GM21576 (cell line): Measurements from ENCODE around the gene RPH3AL.

Experiments used
- ATAC-seq: cut with Tn5 transposase; IDR thresholded peaks from one replicate; pipeline ENCODE4 v1.9.1; 2021; ENCODE audit warnings: mild to moderate bottlenecking, moderate library complexity; ENCODE audit not compliant: unreplicated experiment

The RPH3AL gene

GRCh38 chr17:353838-354234, 1.2 kb upstream of the RPH3AL start:
- no peak for ATAC-seq

DNA sequence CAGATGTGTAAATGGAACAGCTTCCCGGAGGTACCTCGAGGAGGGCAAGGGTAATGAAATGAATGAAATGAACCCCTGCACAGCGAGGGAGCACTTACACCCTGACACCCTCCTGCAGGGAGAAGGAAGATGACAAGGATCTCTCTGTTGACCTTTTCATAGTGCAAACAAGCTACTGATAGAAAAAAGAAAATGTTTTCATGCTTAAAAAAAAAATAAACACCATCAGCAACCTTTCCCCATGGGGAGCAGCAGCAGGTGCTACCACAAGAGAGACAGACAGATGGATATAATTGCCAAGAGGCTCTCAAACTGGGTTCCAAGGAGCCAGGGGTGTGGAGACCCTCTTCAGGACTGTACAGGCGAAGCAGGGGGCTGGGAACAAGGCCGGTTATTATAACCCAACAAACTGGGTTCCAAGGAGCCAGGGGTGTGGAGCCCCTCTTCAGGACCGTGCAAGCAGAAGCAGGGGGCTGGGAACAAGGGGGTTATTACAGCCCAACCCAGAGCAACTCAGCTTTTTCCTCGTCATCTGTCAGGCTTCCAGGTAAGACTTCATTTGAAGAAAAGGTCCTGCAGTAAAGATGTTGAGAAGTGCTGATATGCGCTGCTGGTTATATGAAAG, 718 bp upstream of the RPH3AL start:
- ATAC-seq = no peak

DNA sequence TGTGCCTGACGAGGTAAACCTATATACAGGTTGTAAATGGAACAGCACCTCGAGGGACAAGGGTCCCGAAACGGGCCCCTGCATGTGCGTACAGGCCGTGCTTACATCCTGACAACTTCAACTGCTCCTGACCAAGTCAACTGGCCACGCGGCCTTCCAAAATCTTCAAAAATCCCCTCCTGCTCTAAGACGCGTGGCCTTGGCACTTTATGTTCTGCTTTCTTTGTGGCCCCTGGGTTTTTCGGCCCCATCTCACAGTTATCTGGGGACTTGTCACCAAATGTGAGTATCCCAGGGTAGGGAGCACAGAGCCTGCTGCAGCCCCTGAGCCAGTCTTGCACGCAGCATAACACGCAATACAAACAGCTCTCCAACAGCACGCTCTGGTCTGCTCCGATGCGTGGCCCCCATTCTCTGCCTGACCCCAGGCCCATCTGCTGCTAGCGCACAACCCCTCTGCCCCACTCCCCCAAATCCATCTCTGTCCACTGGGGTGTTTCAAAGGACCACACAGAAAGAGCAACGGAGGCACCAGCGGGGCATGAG, 659 bp downstream of the RPH3AL start:
- no peak for ATAC-seq

DNA sequence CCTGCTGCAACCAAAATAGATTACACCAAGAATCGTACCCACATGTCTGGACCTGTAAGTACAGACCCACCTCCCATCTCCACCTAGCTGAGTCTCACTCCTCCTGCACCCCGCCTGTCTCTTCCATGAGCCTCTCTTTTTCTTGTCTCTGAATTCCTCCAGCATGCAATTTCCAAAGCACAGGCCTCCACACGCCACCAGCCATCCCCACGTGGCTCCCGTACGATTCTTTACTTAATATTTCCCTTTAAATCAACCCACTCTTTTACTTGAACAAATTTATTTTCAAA, 1.2 kb downstream of the RPH3AL start:
- ATAC-seq = no peak

DNA sequence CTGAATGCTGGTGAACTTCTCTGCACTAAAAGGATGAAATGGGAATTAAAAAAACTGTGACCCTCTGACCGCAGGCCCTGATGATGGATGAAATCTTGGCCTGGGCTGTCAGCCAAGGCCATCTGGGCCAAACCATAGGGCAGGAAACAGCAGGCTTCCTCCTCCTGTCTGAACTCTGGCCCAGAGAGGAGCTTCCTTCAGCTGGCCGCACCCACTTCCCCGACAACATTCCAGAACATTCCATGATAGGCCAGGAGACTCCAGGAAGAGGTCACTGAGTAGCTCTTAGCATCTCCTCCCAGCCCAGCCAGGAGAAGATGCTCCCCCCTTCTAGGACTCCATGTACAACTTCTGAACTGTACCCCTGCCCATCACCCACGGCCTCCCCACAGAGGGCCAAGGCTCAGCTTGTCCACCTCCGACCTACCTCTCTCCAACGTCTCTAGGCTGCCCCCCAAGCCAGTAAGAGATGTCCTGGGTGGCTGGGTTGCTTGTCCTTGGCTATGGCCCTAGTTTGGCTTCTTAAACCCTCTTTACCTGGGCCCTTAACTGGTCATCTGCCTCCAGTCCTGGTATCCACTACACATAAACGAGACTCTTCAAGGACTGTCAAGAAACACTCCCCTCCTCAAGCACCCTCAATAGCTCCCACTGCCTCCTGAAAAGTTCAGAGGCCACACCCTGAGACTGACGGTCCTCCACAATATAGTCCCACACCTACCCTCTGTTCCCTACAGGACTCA, 1.7 kb downstream of the RPH3AL start:
- no peak for ATAC-seq

DNA sequence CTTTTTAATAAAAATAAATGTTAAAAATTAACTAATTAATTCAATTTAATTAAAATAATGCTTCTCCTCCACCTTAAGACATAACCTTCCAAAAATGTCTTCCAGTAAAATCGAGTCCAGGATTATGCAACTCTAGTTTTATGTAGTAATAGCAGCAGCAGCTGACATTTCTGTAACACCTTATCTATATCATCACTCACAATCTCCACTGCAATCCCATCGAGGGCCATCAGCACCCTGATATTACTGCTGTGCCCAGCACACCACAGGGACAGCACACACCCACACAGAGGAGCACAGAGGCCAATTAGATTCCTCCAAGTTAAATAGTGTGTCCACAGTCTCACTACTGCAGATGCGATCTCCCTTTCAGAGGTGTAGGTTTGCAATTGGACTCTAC, 2.9 kb downstream of the RPH3AL start:
- ATAC-seq = no peak

DNA sequence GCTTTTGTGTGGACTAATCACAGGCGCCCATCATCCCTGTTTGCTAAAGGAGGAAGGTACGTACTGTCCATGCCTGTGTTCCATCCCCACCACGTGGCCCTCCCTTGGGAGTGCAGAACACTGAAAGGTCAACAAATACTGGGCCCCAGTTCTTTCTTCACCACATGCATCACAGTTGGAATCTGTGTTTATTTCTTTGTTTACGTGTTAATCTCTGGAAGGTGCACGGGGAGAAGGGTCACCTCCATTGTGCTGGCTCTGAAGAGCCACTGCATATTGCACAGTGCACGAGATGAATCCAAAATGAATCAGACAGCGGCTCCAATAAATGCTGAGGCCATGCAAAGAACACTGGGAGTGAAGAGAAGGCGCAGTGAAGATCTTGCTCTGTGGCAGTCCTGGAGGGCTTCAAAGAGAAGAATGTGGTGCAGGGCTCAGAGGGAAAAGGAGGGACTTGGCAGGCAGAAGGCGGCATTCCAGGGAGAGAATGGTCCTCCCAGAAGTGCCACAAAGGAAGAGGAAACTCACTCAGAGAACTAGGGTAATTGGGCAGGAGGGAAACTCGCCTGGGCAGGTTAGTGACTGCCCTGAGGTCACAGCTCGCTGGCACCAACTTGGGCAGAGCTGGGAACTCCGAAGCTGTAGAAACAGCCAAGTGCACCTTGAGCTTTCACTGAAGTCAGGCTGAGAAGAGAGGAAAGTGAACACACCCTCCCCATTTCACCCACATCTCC, 3.7 kb downstream of the RPH3AL start:
- ATAC-seq = no peak

DNA sequence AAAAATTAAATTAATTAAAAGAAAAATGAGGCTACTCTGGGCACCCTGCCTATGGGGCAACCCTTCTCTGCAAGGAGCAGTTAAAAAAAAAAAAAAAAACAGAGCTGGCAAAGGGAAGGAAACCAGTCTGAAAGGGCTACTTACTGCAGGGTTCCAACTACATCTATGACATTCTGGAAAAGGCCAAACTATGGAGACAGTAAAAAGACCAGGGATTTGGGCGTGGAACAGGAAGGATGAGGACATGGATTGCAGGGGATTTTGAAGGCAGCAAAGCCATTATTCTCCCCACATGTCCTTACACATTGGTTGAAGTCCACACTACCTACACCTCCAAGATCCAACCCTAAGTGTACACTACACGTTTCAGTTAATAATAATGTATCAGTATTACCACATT, 4.6 kb downstream of the RPH3AL start:
- no peak for ATAC-seq

DNA sequence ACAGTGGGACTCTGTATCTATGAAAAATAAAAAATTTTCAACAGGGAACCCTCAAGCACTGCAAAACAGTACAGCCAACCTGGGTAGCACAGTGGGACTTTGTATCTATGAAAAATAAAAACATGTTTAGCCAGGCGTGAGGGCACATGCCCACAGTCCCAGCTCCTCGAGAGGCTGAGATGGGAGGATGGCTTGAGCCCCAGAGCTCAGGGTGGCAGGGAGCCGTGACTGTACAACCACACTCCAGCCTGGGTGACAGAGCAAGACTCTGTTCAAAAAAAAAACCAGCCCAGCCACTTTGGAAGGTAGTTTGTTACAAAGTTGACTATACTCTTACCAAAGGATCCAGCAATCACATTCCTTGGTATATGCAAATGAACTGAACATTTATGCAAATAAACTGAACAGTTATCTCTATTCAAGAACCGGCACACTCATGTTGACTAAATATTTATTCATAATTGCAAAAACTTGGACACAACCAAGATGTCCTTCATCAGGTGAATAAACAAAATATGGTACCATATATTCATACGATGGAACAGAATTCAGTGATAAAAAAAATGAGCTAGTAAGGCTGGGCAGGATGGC, 5.2 kb downstream of the RPH3AL start:
- no peak for ATAC-seq

DNA sequence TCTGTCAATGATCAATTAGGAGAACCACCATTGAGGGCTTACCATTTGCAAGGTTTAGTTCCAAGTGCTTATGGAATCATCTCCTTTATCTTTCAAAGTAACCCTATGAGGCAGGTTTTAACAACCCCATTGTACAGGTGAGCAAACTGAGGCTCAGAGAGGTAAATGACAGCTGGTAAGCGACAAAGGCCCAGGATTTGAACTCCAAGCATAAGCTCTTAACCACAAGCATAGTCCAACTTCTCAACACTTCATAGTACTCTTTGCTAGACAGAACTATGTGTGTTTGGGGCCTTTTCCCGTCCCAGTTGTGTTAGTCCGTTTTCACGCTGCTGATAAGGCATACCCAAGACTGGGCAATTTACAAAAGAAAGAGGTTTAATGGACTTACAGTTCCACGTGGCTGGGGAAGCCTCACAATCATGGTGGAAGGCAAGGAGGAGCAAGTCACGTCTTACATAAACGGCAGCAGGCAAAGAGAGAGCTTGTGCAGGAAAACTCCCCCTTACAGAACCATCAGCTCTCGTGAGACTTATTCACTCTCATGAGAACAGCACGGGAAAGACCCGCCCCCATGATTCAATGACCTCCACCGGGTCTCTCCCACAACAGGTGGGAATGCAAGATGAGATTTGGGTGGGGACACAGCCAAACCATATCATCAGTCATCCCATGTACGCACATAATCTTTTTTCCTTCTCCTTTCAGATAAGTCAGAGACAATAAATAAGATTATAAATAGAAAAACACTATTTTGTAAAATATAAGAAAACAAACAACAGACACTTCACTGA, 6.4 kb downstream of the RPH3AL start:
- no peak for ATAC-seq

DNA sequence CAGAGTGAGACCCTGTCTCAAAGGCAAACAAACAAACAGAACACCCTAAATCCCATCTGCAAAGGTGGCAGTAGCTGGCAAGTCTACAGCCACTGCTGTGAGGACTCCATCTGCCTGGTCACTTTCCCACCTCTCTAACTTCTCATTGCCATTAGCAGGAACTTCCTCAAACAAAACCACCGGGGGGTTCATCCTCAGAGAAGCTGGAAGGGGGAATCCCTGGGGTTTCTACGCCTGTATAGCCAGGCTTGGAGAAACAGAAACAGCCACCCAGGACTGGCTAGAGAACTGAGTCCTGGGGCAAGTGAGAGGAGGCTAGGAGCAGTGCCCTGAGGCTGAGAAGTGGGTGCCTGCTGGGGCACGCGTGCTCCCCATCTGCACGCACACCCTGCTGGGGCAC, 7.3 kb downstream of the RPH3AL start:
- no peak for ATAC-seq

DNA sequence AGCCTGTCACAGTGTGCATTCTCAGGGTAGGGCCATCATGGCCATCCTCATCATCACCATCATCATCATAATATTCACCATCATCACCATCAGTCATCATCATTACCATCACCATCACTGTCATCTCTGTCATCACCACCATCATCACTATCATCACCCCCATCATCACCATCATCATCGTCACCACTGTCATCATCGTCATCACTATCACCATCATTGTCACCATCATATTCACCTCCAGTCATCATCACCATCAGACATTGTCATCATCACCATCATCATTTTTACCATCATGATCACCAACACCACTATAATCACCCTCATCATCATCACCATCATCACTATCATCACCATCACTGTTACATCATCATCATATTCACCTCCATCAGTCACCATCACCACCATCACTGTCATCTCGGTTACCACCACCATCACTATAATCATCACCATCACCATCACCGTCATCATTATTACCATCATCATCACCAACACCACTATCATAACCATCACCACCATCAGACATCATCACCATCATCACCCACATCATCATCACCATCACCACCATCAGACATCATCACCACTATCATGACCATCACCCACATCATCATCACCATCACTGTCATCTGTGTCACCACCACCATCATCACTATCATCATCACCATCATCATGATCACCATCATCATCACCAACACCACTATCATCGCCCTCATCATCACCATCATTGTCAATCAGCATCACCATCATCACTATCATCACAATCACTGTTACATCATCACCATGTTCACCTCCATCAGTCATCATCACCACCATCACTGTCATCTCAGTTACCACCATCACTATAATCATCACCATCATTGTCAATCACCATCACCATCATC, 8.5 kb downstream of the RPH3AL start:
- no peak for ATAC-seq

GRCh38 chr17:343211-343610, 9.4 kb downstream of the RPH3AL start:
- no peak for ATAC-seq

DNA sequence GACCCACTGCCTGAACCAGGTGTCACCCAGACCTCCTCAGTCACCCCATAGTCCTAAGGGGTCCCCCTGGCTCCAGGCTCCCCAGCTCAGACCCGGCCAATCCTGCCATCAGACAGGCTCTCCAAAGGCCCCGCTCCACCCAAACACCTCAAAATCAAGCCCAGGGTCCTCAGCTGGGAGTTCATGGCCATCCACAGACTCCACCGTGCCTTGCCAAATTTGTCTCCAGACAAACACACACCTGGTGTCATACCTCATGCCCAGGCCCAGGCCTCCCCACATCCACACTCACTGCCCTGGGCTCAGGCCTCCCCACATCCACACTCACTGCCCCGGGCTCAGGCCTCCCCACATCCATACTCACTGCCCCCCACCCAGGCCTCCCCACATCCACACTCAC, 12.5 kb downstream of the RPH3AL start:
- no peak for ATAC-seq

DNA sequence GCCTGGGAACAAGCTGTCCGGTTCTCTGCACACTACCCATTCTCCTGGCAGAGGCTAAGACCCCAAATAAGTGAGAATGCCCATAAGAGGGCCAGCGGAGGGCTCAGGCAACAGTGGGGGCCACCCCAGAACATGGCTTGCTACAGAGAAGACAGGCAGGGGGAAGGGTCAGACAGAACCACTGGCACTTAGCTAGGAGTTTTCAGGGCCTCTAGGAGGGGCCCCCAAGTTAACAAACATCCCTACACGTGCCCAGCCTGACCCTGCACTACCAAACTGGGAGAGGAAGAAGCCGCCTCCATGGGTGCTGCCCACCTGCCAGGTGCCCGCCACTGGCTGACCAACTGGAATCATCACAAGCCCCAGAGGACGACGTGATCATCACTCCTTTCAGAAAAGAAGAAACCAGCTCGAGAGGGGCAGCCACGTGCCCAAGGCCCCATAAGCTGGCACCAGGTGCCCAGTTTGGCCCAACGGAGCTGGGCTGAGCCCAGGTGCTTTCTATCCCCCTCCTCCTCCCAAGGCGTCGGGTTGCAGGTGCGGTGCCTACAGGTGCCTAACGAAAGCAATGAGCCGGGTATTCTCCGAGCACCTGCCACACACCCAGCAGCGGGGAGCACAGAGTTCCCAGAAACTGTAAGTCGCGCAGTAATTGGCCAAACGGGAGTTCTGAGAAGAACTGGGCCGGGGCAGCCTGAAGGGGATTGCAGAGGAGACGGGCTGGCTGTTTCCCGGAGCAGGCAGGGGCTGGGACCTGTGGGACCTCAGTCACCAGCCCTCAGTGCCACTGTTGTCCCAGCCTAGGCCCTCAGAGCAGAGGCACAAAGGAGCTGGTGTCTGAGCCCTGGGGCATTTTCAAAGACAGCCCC, 13.2 kb downstream of the RPH3AL start:
- no peak for ATAC-seq

GRCh38 chr17:338442-339192, 14.0 kb downstream of the RPH3AL start:
- no peak for ATAC-seq

GRCh38 chr17:337866-338265, 14.7 kb downstream of the RPH3AL start:
- ATAC-seq = no peak

DNA sequence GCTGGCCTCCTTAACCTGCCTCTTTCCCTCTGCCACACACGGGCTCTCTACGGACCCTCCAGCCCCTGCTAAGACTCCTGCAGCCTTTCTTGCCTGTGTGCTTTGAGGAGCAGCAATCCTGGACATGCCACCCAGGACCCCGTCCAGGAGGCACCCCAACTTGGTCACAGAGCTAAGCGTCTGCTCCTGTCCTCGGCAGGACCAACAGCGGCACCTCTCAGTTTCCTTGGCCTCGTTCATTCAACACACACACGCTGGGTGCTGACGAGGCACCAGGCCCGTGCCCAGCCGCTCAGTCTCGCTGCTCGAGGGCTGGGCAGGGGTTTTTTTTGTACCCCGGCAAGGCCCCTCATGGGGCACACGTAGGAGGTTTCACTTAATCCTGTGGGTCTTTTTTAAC, 15.2 kb downstream of the RPH3AL start:
- ATAC-seq = no peak
